ENCODE results near the gene PARN.

PARN gene

GRCh38 chr16:14491861-14492529, 138.1 kb downstream of the PARN start:
- no peaks in the 10 kb centered on the region for H3K36me3 ChIP-seq (ENCODE audit: insufficient read depth, low read length)
- H3K9me3 ChIP-seq (ENCODE audit: low read length), result no peaks in the 10 kb centered on the region
- H3K4me3 ChIP-seq (ENCODE audit: low read depth in 1 of 2, low read length in 2 of 2), result no peak overlapping the region
- no peak overlapping the region for H3K9ac ChIP-seq (ENCODE audit: low read length)
- no peaks in the 10 kb centered on the region for H3K27me3 ChIP-seq (ENCODE audit: control insufficient read depth in 1 of 2, insufficient read depth in 2 of 2, low read length in 2 of 2)
- no peak overlapping the region for H3K27ac ChIP-seq (ENCODE audit: low read depth, low read length)
- peaks cover 20% of the 10 kb centered on the region for H3K4me1 ChIP-seq (ENCODE audit: insufficient read depth, low read length)

- Histone ChIP-seq H3K36me3 (ENCODE audit: insufficient read depth, low read length) (no peaks in the 10 kb centered on the region), H3K4me1 (ENCODE audit: insufficient read depth, low read length) (peaks cover 23% of the 10 kb centered on the region), H3K27me3 (ENCODE audit: control insufficient read depth in 1 of 2, insufficient read depth in 2 of 2, low read length in 2 of 2) (no peaks in the 10 kb centered on the region), H3K9ac (ENCODE audit: low read length) (no peak overlapping the region), H3K4me3 (ENCODE audit: low read depth in 1 of 2, low read length in 2 of 2) (no peak overlapping the region), H3K9me3 (ENCODE audit: low read length) (no peaks in the 10 kb centered on the region), H3K27ac (ENCODE audit: low read depth, low read length) (no peak overlapping the region)
Measured at GRCh38 chr16:14490235-14490634, 139.8 kb downstream of the PARN start.

GRCh38 chr16:14489460-14489859, 140.6 kb downstream of the PARN start:
- H3K4me1 ChIP-seq (ENCODE audit: insufficient read depth, low read length), result peaks cover 23% of the 10 kb centered on the region
- H3K9ac ChIP-seq (ENCODE audit: low read length), result no peak overlapping the region
- H3K36me3 ChIP-seq (ENCODE audit: insufficient read depth, low read length), result no peaks in the 10 kb centered on the region
- no peak overlapping the region for H3K27ac ChIP-seq (ENCODE audit: low read depth, low read length)
- no peaks in the 10 kb centered on the region for H3K27me3 ChIP-seq (ENCODE audit: control insufficient read depth in 1 of 2, insufficient read depth in 2 of 2, low read length in 2 of 2)
- no peaks in the 10 kb centered on the region for H3K9me3 ChIP-seq (ENCODE audit: low read length)
- no peak overlapping the region for H3K4me3 ChIP-seq (ENCODE audit: low read depth in 1 of 2, low read length in 2 of 2)

GRCh38 chr16:14487579-14487978, 142.5 kb downstream of the PARN start:
- no peak overlapping the region for H3K4me3 ChIP-seq (ENCODE audit: low read depth in 1 of 2, low read length in 2 of 2)
- H3K9ac ChIP-seq (ENCODE audit: low read length), result no peak overlapping the region
- H3K4me1 ChIP-seq (ENCODE audit: insufficient read depth, low read length), result peaks cover 23% of the 10 kb centered on the region
- no peak overlapping the region for H3K27ac ChIP-seq (ENCODE audit: low read depth, low read length)
- peaks cover 3% of the 10 kb centered on the region for H3K36me3 ChIP-seq (ENCODE audit: insufficient read depth, low read length)
- H3K27me3 ChIP-seq (ENCODE audit: control insufficient read depth in 1 of 2, insufficient read depth in 2 of 2, low read length in 2 of 2), result no peaks in the 10 kb centered on the region
- H3K9me3 ChIP-seq (ENCODE audit: low read length), result no peaks in the 10 kb centered on the region

- peaks cover 12% of the 10 kb centered on the region for H3K36me3 ChIP-seq (ENCODE audit: insufficient read depth, low read length)
- H3K9ac ChIP-seq (ENCODE audit: low read length), result no peak overlapping the region
- H3K27ac ChIP-seq (ENCODE audit: low read depth, low read length), result peak overlapping the region; percentile 61
- no peaks in the 10 kb centered on the region for H3K9me3 ChIP-seq (ENCODE audit: low read length)
- H3K27me3 ChIP-seq (ENCODE audit: control insufficient read depth in 1 of 2, insufficient read depth in 2 of 2, low read length in 2 of 2), result no peaks in the 10 kb centered on the region
- peaks cover 23% of the 10 kb centered on the region for H3K4me1 ChIP-seq (ENCODE audit: insufficient read depth, low read length)
- H3K4me3 ChIP-seq (ENCODE audit: low read depth in 1 of 2, low read length in 2 of 2), result peak overlapping the region; percentile 4 to 49
Measured at GRCh38 chr16:14486520-14487303, 143.3 kb downstream of the PARN start.

- peaks cover 15% of the 10 kb centered on the region for H3K36me3 ChIP-seq (ENCODE audit: insufficient read depth, low read length)
- no peaks in the 10 kb centered on the region for H3K27me3 ChIP-seq (ENCODE audit: control insufficient read depth in 1 of 2, insufficient read depth in 2 of 2, low read length in 2 of 2)
- no peaks in the 10 kb centered on the region for H3K9me3 ChIP-seq (ENCODE audit: low read length)
- peak overlapping the region in 1 of 2 donors; percentile 49 for H3K4me3 ChIP-seq (ENCODE audit: low read depth in 1 of 2, low read length in 2 of 2)
- H3K4me1 ChIP-seq (ENCODE audit: insufficient read depth, low read length), result peaks cover 23% of the 10 kb centered on the region
- no peak overlapping the region for H3K9ac ChIP-seq (ENCODE audit: low read length)
- peak overlapping the region; percentile 5 for H3K27ac ChIP-seq (ENCODE audit: low read depth, low read length)
Measured at GRCh38 chr16:14485811-14486519, 144.1 kb downstream of the PARN start.

GRCh38 chr16:14485121-14485551, 144.9 kb downstream of the PARN start:
- H3K27me3 ChIP-seq (ENCODE audit: control insufficient read depth in 1 of 2, insufficient read depth in 2 of 2, low read length in 2 of 2), result no peaks in the 10 kb centered on the region
- H3K4me3 ChIP-seq (ENCODE audit: low read depth in 1 of 2, low read length in 2 of 2), result no peak overlapping the region
- peaks cover 20% of the 10 kb centered on the region for H3K36me3 ChIP-seq (ENCODE audit: insufficient read depth, low read length)
- peaks cover 23% of the 10 kb centered on the region for H3K4me1 ChIP-seq (ENCODE audit: insufficient read depth, low read length)
- no peak overlapping the region for H3K9ac ChIP-seq (ENCODE audit: low read length)
- H3K27ac ChIP-seq (ENCODE audit: low read depth, low read length), result no peak overlapping the region
- H3K9me3 ChIP-seq (ENCODE audit: low read length), result no peaks in the 10 kb centered on the region

- Histone ChIP-seq H3K36me3 (ENCODE audit: insufficient read depth, low read length) (peaks cover 23% of the 10 kb centered on the region), H3K4me1 (ENCODE audit: insufficient read depth, low read length) (peaks cover 23% of the 10 kb centered on the region), H3K27me3 (ENCODE audit: control insufficient read depth in 1 of 2, insufficient read depth in 2 of 2, low read length in 2 of 2) (no peaks in the 10 kb centered on the region), H3K27ac (ENCODE audit: low read depth, low read length) (no peak overlapping the region), H3K9me3 (ENCODE audit: low read length) (no peaks in the 10 kb centered on the region), H3K4me3 (ENCODE audit: low read depth in 1 of 2, low read length in 2 of 2) (no peak overlapping the region), H3K9ac (ENCODE audit: low read length) (no peak overlapping the region)
Measured at GRCh38 chr16:14483819-14484385, 146.2 kb downstream of the PARN start.

GRCh38 chr16:14476183-14476582, 153.9 kb downstream of the PARN start:
- Histone ChIP-seq H3K36me3 (ENCODE audit: insufficient read depth, low read length) (peaks cover 7% of the 10 kb centered on the region), H3K4me3 (ENCODE audit: low read depth in 1 of 2, low read length in 2 of 2) (no peak overlapping the region), H3K9ac (ENCODE audit: low read length) (no peak overlapping the region), H3K27me3 (ENCODE audit: control insufficient read depth in 1 of 2, insufficient read depth in 2 of 2, low read length in 2 of 2) (no peaks in the 10 kb centered on the region), H3K9me3 (ENCODE audit: low read length) (no peaks in the 10 kb centered on the region), H3K27ac (ENCODE audit: low read depth, low read length) (no peak overlapping the region), H3K4me1 (ENCODE audit: insufficient read depth, low read length) (no peaks in the 10 kb centered on the region)

GRCh38 chr16:14475370-14476139, 154.5 kb downstream of the PARN start:
- Histone ChIP-seq H3K4me3 (ENCODE audit: low read depth in 1 of 2, low read length in 2 of 2) (no peak overlapping the region), H3K9me3 (ENCODE audit: low read length) (no peaks in the 10 kb centered on the region), H3K36me3 (ENCODE audit: insufficient read depth, low read length) (peaks cover 7% of the 10 kb centered on the region), H3K4me1 (ENCODE audit: insufficient read depth, low read length) (no peaks in the 10 kb centered on the region), H3K27me3 (ENCODE audit: control insufficient read depth in 1 of 2, insufficient read depth in 2 of 2, low read length in 2 of 2) (no peaks in the 10 kb centered on the region), H3K9ac (ENCODE audit: low read length) (no peak overlapping the region), H3K27ac (ENCODE audit: low read depth, low read length) (no peak overlapping the region)

- Histone ChIP-seq H3K9me3 (ENCODE audit: low read length) (no peaks in the 10 kb centered on the region), H3K4me1 (ENCODE audit: insufficient read depth, low read length) (no peaks in the 10 kb centered on the region), H3K27me3 (ENCODE audit: control insufficient read depth in 1 of 2, insufficient read depth in 2 of 2, low read length in 2 of 2) (no peaks in the 10 kb centered on the region), H3K36me3 (ENCODE audit: insufficient read depth, low read length) (no peaks in the 10 kb centered on the region), H3K27ac (ENCODE audit: low read depth, low read length) (no peak overlapping the region), H3K4me3 (ENCODE audit: low read depth in 1 of 2, low read length in 2 of 2) (no peak overlapping the region), H3K9ac (ENCODE audit: low read length) (no peak overlapping the region)
Measured at GRCh38 chr16:14473488-14473887, 156.6 kb downstream of the PARN start.

Data from muscle layer of colon (tissue), 2 donors.